Upper lobe of right lung (tissue), 1 donor: ENCODE data around the gene GLIS1. TPM values are rescaled to one million over a fixed set of nuclear protein-coding genes. Genes with fewer than 3 reads are reported as not detected.

Experiments
- ATAC-seq: fragments of 200-7000 bp; cut with Tn5 transposase; one replicate; pipeline ENCODE4 v1.9.1; 2020; ENCODE audit warnings: mild to moderate bottlenecking, moderate library complexity
- DNase-seq: peaks from one replicate; pipeline ENCODE4 v3.0.0-alpha.2; 2020
- H3K27ac ChIP-seq: fragments of 200-600 bp; one replicate; pipeline ENCODE4 v1.8.0; 2022
- H3K27me3 ChIP-seq: fragments of 200-600 bp; one replicate; pipeline ENCODE4 v1.8.0; 2022; ENCODE audit warnings: mild to moderate bottlenecking
- H3K36me3 ChIP-seq: fragments of 200-600 bp; one replicate; pipeline ENCODE4 v1.8.0; 2022
- H3K4me1 ChIP-seq: fragments of 200-600 bp; one replicate; pipeline ENCODE4 v1.8.0; 2022
- H3K4me3 ChIP-seq: fragments of 200-600 bp; one replicate; pipeline ENCODE4 v1.8.0; 2022; ENCODE audit warnings: mild to moderate bottlenecking
- H3K9me3 ChIP-seq: fragments of 200-600 bp; one replicate; pipeline ENCODE4 v1.8.0; 2022
- CTCF ChIP-seq: fragments of 200-600 bp; IDR thresholded peaks from one replicate; pipeline ENCODE4 v1.8.0; 2022; ENCODE audit warnings: antibody characterized with exemption
- intact Hi-C: fragments of 100-400 bp; cut with DNase I; formaldehyde crosslinking; loops from one replicate; pipeline ENCODE4 v1.11.0; 2022
- total RNA-seq: library from RNA; stranded (reverse); fragmentation: NEBNext Ultra II Directional; extraction: Animal tissue kit (Norgen Biotek cat#: 25700); gene quantifications from one replicate; pipeline ENCODE4 v1.2.1, GENCODE V29; 2021
- donor health status: DM: no; HTN: yes; CAD: no; lungs with severe emphysema.

The GLIS1 gene
- total RNA-seq, 1 donor from 2014 or later, result 0.14 TPM

- Histone ChIP-seq H3K27ac (no peak overlapping the region), H3K4me3 (no peak overlapping the region), H3K36me3 (no peaks in the 10 kb centered on the region), H3K9me3 (no peaks in the 10 kb centered on the region), H3K4me1 (peaks cover 13% of the 10 kb centered on the region), H3K27me3 (no peaks in the 10 kb centered on the region)
- DNase-seq (no peak), ATAC-seq (no peak)
- intact Hi-C loops, result no loop called here
- no peak for TF ChIP-seq CTCF
Measured at GRCh38 chr1:53529555-53529954, 209.4 kb downstream of the GLIS1 start.

GRCh38 chr1:53527368-53527767, 211.6 kb downstream of the GLIS1 start:
- no peak overlapping the region for H3K27ac ChIP-seq
- no peaks in the 10 kb centered on the region for H3K9me3 ChIP-seq
- DNase-seq (no peak), ATAC-seq (no peak)
- no peaks in the 10 kb centered on the region for H3K36me3 ChIP-seq
- no peaks in the 10 kb centered on the region for H3K27me3 ChIP-seq
- TF ChIP-seq CTCF, result no peak
- peaks cover 13% of the 10 kb centered on the region for H3K4me1 ChIP-seq
- no peak overlapping the region for H3K4me3 ChIP-seq
- intact Hi-C loops, result no loop called here

GRCh38 chr1:53526451-53527101, 212.4 kb downstream of the GLIS1 start:
- Histone ChIP-seq H3K36me3 (no peaks in the 10 kb centered on the region), H3K27ac (no peak overlapping the region), H3K4me3 (no peak overlapping the region), H3K9me3 (no peaks in the 10 kb centered on the region), H3K4me1 (peaks cover 13% of the 10 kb centered on the region), H3K27me3 (no peaks in the 10 kb centered on the region)
- no peak for TF ChIP-seq CTCF
- peak; percentile 45 for ATAC-seq
- DNase-seq, result no peak
- intact Hi-C loops, result no loop called here

- Histone ChIP-seq H3K36me3 (no peaks in the 10 kb centered on the region), H3K4me3 (no peak overlapping the region), H3K27me3 (no peaks in the 10 kb centered on the region), H3K9me3 (no peaks in the 10 kb centered on the region), H3K4me1 (peaks cover 13% of the 10 kb centered on the region), H3K27ac (no peak overlapping the region)
- DNase-seq (no peak), ATAC-seq (no peak)
- intact Hi-C loops, result no loop called here
- TF ChIP-seq CTCF, result no peak
Measured at GRCh38 chr1:53525595-53525994, 213.4 kb downstream of the GLIS1 start.

GRCh38 chr1:53524428-53525375, 214.3 kb downstream of the GLIS1 start:
- H3K9me3 ChIP-seq, result no peaks in the 10 kb centered on the region
- no peak for ATAC-seq
- DNase-seq, result no peak

More at GRCh38 chr1:53524428-53525375, 214.3 kb downstream of the GLIS1 start:
- H3K27me3 ChIP-seq, result no peaks in the 10 kb centered on the region
- no peak overlapping the region for H3K27ac ChIP-seq
- intact Hi-C loops, result no loop called here
- no peak overlapping the region for H3K4me3 ChIP-seq
- H3K4me1 ChIP-seq, result peaks cover 13% of the 10 kb centered on the region
- no peaks in the 10 kb centered on the region for H3K36me3 ChIP-seq
- no peak for TF ChIP-seq CTCF
